GM18907 (cell line): ENCODE results near the gene CFAP52.
A peak's percentile ranks its signal among the peaks of the same experiment; 100 is the strongest.
"Not testable (repeated sequence)": the region's sequence is repeated elsewhere in the genome, so short reads cannot be mapped to it uniquely, and the experiment has no call there.

Experiments
- ATAC-seq: cut with Tn5 transposase; IDR thresholded peaks from one replicate; pipeline ENCODE4 v1.9.1; 2021; ENCODE audit warnings: mild to moderate bottlenecking, moderate library complexity; ENCODE audit not compliant: unreplicated experiment

CFAP52 gene

DNA sequence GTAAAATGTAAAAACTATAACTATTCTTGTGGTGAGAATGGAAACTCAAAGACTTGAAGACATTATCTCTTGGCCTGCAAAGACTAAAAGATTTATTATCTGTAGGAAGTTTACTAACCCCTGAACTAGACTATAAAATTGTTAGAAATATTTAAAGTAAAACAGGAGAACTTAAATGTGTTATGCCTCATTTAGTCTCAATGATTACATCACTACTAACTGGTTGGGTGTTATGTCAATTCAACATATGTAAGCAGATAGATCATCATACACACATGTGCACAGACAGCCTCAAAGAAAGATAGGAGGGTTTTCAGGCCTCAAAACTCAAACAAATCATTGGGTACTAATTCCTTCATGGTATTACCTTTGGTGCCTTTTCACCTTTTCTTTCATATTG, 8.4 kb upstream of the CFAP52 start:
- no peak for ATAC-seq

GRCh38 chr17:9568957-9569588, 7.4 kb upstream of the CFAP52 start:
- no peak for ATAC-seq

DNA sequence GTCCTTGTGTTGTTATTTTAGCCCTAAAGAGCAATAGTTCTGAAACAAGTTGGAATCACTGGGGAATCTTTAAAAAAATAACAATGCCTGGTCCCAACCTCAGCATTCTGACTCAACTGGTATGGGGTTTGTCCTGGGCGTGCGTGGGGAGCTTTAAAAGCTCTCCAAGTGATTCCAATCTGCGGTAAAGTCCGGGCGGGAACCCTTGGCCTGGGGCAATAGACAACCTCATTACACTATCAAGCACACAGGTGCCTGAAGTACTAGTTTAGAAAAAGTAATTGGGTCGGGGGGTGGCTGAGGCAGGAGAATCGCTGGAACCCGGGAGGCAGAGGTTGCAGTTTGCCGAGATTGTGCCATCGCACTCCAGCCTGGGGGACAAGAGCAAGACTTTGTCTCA, 5.2 kb upstream of the CFAP52 start:
- no peak for ATAC-seq

DNA sequence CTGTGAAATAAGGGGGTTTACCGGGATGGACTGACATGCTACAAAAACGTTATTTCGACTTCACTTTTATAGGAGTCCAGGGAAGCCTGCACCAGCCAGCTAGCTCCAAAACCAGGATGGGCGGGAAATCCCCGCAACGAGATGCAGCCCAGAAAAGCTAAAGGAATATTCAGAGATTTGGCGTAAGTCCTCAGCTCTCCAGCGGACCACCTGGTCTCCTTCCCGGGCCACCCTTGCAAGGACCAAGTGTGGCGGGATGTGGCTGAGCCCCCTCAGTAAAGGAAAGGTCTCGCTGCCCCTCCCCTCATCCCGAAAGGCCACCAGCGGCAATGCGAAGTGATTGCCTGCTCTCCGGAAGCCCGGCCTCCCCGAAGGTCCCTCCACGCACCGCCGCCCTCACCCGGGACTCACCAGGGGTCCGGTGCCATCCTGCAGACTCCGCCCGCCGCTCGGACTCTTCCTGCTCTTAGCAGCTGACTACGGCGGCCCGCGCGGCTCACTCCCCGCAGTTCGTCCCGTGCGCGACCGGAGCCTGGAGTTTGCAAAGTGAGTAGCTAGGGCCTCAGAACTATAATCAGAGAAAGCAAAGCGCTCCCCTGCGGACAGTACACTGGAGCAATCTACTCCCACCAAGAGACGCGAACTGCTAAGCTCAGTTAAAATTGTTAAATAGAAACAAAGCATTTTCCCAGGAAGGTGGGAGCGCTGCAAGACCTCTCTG, 901 bp upstream of the CFAP52 start, which contains the start of gene STX8:
Gene STX8, minus strand, starts transcription at position 440 of the 721 bp plus-strand sequence. Its CDS starts 12 bp downstream, at position 428.
- ATAC-seq: peak; percentile 83

DNA sequence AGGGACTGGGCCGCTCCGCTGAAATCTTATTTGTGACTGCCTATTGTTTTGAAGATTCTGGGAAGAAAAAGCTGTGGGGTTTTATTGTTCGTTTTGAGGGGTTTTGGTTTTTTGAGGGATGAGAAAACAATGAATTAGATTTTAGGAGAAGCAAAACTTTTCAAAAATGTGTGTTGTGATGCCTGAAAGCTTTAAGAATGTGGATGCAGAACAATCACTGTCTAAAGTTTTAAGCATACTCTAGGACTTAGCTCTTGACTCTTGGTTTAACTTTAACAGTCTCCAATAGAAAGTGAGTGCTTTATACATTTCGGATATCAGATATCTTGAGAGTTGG, 899 bp downstream of the CFAP52 start:
- no peak for ATAC-seq

DNA sequence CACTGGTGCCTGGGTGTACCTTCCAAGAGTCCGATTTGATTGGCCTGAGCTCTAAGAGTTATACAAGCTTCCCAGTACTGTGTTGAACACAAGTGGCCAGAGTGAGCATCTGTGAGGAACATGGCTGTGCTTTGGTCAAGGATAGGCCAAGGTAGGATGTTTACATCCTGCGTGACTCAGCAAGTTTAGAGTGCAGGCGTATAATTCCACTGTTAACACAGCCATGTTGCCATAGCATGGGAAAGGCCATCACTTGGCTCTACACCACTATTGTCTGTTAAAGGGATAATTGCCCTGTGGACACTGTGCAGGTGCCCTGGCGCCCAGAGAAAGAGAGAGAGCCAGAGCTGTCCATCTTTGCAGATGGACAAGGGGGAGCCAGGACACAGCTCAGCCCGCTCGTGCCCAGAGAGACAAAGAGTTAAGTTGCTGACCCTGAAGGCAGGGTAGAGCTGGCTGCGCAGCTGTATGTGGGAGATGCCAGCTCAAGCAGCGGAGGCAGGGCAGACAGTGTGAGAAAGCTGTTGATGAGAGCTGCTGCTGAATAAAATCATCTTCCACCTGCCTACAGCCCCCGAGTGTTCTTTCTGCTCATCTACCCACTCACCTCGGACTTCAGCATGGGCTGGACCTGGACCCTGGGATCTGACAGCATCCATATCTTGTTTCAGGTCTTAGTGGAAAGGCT, 11.7 kb downstream of the CFAP52 start:
- no peak for ATAC-seq

- no peak for ATAC-seq
Observed at GRCh38 chr17:9594065-9594464, 17.6 kb downstream of the CFAP52 start.

- not testable (repeated sequence) for ATAC-seq
Observed at GRCh38 chr17:9597638-9598037, 21.2 kb downstream of the CFAP52 start.

DNA sequence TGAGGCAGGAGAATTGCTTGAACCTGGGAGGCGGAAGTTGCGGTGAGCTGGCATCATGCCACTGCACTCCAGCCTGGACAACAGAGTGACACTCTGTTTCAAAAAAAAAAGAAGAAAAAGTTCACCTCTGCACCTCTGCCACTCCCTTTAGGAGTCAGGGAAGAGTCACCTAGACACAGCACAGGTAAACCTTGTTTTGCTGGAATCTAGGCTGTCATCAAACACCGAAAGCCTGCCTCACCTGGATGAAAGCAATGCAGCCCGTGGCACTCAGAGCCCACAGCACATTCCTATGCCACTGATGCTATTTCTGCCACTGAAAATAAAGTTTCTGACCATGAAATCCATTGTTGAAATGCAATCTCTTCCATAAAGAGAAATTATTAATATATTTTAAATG, 22.2 kb downstream of the CFAP52 start:
- ATAC-seq: no peak

- ATAC-seq: not testable (repeated sequence)
Observed at GRCh38 chr17:9604583-9604982, 28.1 kb downstream of the CFAP52 start.

- no peak for ATAC-seq
Observed at GRCh38 chr17:9606453-9606852, 30.0 kb downstream of the CFAP52 start.

DNA sequence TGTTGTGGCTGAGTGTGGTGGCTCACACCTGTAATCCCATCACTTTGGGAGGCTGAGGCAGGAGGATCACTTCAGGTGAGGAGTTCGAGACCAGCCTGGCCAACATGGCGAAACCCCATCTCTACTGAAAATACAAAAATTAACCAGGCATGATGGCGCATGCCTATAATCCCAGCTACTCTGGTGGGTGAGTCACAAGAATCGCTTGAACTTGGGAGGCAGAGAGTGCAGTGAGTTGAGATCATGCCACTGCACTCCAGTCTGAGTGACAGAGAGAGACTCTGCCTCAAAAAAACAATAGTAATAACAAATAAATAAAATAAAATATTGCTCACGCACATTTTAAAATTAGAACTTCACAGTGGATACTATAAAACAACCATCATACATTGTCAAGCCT, 30.6 kb downstream of the CFAP52 start:
- not testable (repeated sequence) for ATAC-seq

- ATAC-seq: no peak
Observed at GRCh38 chr17:9611557-9611956, 35.1 kb downstream of the CFAP52 start.

DNA sequence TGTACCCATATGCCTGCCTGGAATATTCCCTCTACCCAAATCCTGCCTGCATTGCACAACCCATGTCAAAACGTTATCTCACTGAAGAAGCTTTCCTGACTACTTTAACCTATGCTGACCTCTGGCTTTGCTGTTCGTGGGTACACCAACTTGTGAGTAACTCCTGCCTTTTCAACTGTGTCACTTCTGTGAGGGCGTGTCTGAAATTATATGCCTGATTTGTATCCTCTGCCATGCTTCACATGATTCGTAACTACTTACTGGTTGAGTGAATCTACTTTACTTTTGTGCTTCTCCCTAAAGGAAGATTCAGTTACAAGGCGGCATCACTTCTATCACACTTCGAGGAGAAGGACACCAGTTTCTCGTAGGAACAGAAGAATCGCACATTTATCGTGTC, 35.6 kb downstream of the CFAP52 start:
- no peak for ATAC-seq

DNA sequence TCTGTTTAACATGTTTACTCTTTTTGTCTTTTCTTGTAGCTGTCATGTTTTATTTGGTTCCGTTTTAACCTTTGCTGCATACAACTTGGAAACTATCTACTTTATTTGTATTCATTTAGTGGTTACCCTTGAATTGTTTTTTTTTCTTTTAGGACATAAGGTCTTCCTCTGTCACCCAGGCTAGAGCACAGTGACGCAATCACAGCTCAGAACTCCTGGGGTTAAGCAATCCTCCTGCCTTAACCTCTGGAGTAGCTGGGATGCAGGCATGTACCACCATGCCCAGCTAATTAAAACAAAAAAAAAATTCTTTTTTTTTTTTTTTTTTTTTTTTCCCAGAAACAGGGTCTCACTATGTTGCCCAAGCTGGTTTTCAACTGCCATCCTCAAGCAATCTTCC, 39.0 kb downstream of the CFAP52 start:
- ATAC-seq: no peak

- no peak for ATAC-seq
Observed at GRCh38 chr17:9622961-9623360, 46.5 kb downstream of the CFAP52 start.

GRCh38 chr17:9628509-9628908, 52.1 kb downstream of the CFAP52 start:
- no peak for ATAC-seq

DNA sequence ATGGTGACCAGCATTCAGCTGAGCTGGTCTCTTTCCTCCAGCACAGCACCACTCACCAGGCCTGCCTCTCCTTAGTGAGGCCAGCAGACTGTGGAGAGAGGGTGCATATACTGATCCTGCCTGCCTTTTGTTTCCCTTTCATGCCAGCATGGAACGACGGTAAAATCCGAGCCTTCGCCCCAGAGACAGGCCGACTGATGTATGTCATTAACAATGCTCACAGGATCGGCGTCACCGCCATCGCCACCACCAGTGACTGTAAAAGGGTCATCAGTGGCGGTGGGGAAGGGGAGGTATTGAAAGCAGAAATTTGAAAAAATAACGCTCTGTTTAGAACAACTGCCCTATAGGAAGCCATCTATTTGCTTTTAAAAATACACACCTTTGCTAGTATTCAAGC, 56.3 kb downstream of the CFAP52 start:
- ATAC-seq: no peak

DNA sequence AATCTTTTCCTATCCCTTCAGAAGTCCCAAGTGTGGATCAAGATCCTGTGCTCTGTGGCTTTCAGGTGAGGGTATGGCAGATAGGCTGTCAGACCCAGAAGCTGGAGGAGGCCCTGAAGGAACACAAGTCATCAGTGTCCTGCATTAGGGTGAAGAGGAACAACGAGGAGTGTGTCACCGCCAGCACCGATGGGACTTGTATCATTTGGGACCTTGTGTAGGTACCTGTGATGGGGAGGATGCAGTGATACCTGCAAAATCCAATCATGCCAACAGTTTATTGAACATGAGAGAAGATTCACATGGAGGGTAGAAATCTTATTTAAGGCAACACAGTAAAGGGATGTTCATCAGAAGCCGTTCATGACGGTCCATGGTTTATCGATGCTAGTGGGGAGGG, 58.9 kb downstream of the CFAP52 start:
- ATAC-seq: no peak

- ATAC-seq: no peak
Observed at GRCh38 chr17:9636501-9636900, 60.1 kb downstream of the CFAP52 start.

- ATAC-seq: not testable (repeated sequence)
Observed at GRCh38 chr17:9640388-9640787, 63.9 kb downstream of the CFAP52 start.

DNA sequence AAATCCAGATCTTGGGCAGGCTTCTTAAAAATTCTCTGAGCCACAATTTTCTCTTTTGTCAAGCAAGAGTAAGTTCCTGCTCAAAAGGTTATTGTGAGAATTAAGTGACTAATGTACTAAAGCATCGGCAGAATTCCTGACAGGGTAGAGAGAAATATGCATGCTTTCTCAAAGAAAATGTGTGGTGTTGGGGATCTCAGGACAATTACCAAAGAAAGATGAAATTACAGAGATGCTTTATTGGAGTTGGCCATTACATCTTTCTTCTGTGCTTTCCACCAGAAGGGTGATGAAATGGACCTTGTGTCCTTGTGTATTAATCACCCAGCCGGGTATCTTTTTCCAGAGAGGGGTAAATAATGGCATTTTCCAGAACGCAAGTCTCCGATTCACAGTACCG, 67.2 kb downstream of the CFAP52 start:
- ATAC-seq: no peak
